ENCODE results near the gene HSPA2. TPM values are rescaled to one million over a fixed set of nuclear protein-coding genes. Genes with fewer than 3 reads are reported as not detected.

HSPA2 gene
- total RNA-seq, 1 experiment from 2014 or later = 30.2 TPM

DNA sequence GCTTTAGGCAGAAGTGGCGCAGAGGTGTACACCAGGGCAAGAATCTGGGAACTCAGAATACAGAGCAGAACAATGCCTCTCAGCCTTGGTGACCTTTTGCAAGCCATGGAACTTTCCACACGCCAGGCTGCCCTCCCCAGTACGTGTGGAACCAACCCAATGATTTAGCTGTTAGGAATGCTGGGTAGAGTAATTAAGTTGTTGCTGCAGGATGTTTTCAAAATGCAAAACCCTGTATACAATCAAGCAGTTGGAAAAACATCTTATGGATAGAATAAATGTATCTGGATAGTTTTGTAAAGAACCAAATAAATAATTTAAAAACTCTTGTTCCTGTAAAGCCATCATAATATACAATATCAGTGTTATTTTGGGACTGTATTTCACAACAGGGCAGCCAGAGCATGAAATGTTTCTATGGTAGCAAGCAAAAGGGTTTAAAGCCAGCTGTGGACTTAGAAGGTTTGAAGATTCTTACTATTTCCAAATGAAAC, 28.6 kb downstream of the HSPA2 start:
- H3K27ac Mint-ChIP-seq = no peak overlapping the region; the same call in 1 of the 2 replicates
- ChIA-PET POLR2A (no interaction called here), CTCF (no interaction called here)

More for the DNA sequence above, 28.6 kb downstream of the HSPA2 start:
- no peaks in the 10 kb centered on the region; the same call in 1 of the 2 replicates for H3K27me3 Mint-ChIP-seq (ENCODE audit: low read depth)
- H3K4me3 Mint-ChIP-seq = no peak overlapping the region
- 0 out of 2 replicates have a peak, but pooled peaks cover 3% of the 10 kb centered on the region for H3K9me3 Mint-ChIP-seq
- ATAC-seq = no peak
- peaks cover 21% of the 10 kb centered on the region for H3K4me1 Mint-ChIP-seq
- TF ChIP-seq, protein P1, sequence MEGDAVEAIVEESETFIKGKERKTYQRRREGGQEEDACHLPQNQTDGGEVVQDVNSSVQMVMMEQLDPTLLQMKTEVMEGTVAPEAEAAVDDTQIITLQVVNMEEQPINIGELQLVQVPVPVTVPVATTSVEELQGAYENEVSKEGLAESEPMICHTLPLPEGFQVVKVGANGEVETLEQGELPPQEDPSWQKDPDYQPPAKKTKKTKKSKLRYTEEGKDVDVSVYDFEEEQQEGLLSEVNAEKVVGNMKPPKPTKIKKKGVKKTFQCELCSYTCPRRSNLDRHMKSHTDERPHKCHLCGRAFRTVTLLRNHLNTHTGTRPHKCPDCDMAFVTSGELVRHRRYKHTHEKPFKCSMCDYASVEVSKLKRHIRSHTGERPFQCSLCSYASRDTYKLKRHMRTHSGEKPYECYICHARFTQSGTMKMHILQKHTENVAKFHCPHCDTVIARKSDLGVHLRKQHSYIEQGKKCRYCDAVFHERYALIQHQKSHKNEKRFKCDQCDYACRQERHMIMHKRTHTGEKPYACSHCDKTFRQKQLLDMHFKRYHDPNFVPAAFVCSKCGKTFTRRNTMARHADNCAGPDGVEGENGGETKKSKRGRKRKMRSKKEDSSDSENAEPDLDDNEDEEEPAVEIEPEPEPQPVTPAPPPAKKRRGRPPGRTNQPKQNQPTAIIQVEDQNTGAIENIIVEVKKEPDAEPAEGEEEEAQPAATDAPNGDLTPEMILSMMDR (IDR thresholded peaks at IDR 0.05) = no peak
- TF ChIP-seq, protein P2, sequence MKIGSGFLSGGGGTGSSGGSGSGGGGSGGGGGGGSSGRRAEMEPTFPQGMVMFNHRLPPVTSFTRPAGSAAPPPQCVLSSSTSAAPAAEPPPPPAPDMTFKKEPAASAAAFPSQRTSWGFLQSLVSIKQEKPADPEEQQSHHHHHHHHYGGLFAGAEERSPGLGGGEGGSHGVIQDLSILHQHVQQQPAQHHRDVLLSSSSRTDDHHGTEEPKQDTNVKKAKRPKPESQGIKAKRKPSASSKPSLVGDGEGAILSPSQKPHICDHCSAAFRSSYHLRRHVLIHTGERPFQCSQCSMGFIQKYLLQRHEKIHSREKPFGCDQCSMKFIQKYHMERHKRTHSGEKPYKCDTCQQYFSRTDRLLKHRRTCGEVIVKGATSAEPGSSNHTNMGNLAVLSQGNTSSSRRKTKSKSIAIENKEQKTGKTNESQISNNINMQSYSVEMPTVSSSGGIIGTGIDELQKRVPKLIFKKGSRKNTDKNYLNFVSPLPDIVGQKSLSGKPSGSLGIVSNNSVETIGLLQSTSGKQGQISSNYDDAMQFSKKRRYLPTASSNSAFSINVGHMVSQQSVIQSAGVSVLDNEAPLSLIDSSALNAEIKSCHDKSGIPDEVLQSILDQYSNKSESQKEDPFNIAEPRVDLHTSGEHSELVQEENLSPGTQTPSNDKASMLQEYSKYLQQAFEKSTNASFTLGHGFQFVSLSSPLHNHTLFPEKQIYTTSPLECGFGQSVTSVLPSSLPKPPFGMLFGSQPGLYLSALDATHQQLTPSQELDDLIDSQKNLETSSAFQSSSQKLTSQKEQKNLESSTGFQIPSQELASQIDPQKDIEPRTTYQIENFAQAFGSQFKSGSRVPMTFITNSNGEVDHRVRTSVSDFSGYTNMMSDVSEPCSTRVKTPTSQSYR (CRISPR knock-in tag; IDR thresholded peaks at IDR 0.05) = no peak
- TF ChIP-seq SMAD4 (CRISPR knock-in tag; IDR thresholded peaks at IDR 0.05) = no peak
- TF ChIP-seq MXD4 (CRISPR knock-in tag; IDR thresholded peaks at IDR 0.05; ENCODE audit: borderline replicate concordance) = no peak
- TF ChIP-seq RORB (CRISPR knock-in tag; IDR thresholded peaks at IDR 0.05) = no peak
- no peak for TF ChIP-seq ZNF121 (CRISPR knock-in tag; IDR thresholded peaks at IDR 0.05)
- TF ChIP-seq, protein P3, sequence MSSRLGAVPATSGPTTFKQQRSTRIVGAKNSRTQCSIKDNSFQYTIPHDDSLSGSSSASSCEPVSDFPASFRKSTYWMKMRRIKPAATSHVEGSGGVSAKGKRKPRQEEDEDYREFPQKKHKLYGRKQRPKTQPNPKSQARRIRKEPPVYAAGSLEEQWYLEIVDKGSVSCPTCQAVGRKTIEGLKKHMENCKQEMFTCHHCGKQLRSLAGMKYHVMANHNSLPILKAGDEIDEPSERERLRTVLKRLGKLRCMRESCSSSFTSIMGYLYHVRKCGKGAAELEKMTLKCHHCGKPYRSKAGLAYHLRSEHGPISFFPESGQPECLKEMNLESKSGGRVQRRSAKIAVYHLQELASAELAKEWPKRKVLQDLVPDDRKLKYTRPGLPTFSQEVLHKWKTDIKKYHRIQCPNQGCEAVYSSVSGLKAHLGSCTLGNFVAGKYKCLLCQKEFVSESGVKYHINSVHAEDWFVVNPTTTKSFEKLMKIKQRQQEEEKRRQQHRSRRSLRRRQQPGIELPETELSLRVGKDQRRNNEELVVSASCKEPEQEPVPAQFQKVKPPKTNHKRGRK (CRISPR knock-in tag; IDR thresholded peaks at IDR 0.05; ENCODE audit: borderline replicate concordance) = no peak
- TF ChIP-seq ZNF219 (CRISPR knock-in tag; IDR thresholded peaks at IDR 0.05; ENCODE audit: borderline replicate concordance) = no peak
- TF ChIP-seq, protein P4, sequence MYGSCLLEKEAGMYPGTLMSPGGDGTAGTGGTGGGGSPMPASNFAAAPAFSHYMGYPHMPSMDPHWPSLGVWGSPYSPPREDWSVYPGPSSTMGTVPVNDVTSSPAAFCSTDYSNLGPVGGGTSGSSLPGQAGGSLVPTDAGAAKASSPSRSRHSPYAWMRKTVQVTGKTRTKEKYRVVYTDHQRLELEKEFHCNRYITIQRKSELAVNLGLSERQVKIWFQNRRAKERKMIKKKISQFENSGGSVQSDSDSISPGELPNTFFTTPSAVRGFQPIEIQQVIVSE (CRISPR knock-in tag; IDR thresholded peaks at IDR 0.05; ENCODE audit: borderline replicate concordance) = no peak
- TF ChIP-seq, protein P5, sequence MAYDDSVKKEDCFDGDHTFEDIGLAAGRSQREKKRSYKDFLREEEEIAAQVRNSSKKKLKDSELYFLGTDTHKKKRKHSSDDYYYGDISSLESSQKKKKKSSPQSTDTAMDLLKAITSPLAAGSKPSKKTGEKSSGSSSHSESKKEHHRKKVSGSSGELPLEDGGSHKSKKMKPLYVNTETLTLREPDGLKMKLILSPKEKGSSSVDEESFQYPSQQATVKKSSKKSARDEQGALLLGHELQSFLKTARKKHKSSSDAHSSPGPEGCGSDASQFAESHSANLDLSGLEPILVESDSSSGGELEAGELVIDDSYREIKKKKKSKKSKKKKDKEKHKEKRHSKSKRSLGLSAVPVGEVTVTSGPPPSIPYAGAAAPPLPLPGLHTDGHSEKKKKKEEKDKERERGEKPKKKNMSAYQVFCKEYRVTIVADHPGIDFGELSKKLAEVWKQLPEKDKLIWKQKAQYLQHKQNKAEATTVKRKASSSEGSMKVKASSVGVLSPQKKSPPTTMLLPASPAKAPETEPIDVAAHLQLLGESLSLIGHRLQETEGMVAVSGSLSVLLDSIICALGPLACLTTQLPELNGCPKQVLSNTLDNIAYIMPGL (CRISPR knock-in tag; IDR thresholded peaks at IDR 0.05) = no peak
- no peak for TF ChIP-seq SMAD3 (CRISPR knock-in tag; IDR thresholded peaks at IDR 0.05; ENCODE audit: borderline replicate concordance)
- TF ChIP-seq, protein P6, sequence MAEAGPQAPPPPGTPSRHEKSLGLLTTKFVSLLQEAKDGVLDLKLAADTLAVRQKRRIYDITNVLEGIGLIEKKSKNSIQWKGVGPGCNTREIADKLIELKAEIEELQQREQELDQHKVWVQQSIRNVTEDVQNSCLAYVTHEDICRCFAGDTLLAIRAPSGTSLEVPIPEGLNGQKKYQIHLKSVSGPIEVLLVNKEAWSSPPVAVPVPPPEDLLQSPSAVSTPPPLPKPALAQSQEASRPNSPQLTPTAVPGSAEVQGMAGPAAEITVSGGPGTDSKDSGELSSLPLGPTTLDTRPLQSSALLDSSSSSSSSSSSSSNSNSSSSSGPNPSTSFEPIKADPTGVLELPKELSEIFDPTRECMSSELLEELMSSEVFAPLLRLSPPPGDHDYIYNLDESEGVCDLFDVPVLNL (CRISPR knock-in tag; IDR thresholded peaks at IDR 0.05; ENCODE audit: borderline replicate concordance, low read depth) = no peak
- no peak for TF ChIP-seq ZBTB21 (CRISPR knock-in tag; IDR thresholded peaks at IDR 0.05; ENCODE audit: borderline replicate concordance)
- no peak for TF ChIP-seq ZNF317 (CRISPR knock-in tag; IDR thresholded peaks at IDR 0.05; ENCODE audit: borderline replicate concordance, low read depth)
- TF ChIP-seq TP53 (CRISPR knock-in tag; IDR thresholded peaks at IDR 0.05) = no peak
- TF ChIP-seq, protein P7, sequence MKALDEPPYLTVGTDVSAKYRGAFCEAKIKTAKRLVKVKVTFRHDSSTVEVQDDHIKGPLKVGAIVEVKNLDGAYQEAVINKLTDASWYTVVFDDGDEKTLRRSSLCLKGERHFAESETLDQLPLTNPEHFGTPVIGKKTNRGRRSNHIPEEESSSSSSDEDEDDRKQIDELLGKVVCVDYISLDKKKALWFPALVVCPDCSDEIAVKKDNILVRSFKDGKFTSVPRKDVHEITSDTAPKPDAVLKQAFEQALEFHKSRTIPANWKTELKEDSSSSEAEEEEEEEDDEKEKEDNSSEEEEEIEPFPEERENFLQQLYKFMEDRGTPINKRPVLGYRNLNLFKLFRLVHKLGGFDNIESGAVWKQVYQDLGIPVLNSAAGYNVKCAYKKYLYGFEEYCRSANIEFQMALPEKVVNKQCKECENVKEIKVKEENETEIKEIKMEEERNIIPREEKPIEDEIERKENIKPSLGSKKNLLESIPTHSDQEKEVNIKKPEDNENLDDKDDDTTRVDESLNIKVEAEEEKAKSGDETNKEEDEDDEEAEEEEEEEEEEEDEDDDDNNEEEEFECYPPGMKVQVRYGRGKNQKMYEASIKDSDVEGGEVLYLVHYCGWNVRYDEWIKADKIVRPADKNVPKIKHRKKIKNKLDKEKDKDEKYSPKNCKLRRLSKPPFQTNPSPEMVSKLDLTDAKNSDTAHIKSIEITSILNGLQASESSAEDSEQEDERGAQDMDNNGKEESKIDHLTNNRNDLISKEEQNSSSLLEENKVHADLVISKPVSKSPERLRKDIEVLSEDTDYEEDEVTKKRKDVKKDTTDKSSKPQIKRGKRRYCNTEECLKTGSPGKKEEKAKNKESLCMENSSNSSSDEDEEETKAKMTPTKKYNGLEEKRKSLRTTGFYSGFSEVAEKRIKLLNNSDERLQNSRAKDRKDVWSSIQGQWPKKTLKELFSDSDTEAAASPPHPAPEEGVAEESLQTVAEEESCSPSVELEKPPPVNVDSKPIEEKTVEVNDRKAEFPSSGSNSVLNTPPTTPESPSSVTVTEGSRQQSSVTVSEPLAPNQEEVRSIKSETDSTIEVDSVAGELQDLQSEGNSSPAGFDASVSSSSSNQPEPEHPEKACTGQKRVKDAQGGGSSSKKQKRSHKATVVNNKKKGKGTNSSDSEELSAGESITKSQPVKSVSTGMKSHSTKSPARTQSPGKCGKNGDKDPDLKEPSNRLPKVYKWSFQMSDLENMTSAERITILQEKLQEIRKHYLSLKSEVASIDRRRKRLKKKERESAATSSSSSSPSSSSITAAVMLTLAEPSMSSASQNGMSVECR (CRISPR knock-in tag; IDR thresholded peaks at IDR 0.05; ENCODE audit: borderline replicate concordance) = no peak
- TF ChIP-seq, protein P8, sequence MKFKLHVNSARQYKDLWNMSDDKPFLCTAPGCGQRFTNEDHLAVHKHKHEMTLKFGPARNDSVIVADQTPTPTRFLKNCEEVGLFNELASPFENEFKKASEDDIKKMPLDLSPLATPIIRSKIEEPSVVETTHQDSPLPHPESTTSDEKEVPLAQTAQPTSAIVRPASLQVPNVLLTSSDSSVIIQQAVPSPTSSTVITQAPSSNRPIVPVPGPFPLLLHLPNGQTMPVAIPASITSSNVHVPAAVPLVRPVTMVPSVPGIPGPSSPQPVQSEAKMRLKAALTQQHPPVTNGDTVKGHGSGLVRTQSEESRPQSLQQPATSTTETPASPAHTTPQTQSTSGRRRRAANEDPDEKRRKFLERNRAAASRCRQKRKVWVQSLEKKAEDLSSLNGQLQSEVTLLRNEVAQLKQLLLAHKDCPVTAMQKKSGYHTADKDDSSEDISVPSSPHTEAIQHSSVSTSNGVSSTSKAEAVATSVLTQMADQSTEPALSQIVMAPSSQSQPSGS (CRISPR knock-in tag; IDR thresholded peaks at IDR 0.05; ENCODE audit: borderline replicate concordance, low read depth) = no peak
- no peak for TF ChIP-seq FOXK1 (CRISPR knock-in tag; IDR thresholded peaks at IDR 0.05)
- no peaks in the 10 kb centered on the region for H3K36me3 Mint-ChIP-seq
- no peak for DNase-seq (ENCODE audit: low spot score)
